ENCODE results near the gene TIMP2. TPM values are rescaled to one million over a fixed set of nuclear protein-coding genes. Genes with fewer than 3 reads are reported as not detected.

Gene TIMP2
- total and polyA plus RNA-seq, 2 experiments from 2014 or later = 10.6 to 22.5 TPM

GRCh38 chr17:78873519-78874340, 51.5 kb downstream of the TIMP2 start:
- Histone ChIP-seq H2AFZ (no peak overlapping the region), H3K9me2 (ENCODE audit: insufficient read depth) (no peaks in the 10 kb centered on the region), H3K79me2 (replicated peaks; ENCODE audit: insufficient read depth) (0 out of 2 replicates have a peak, but pooled peaks cover 4% of the 10 kb centered on the region), H4K20me1 (replicated peaks; ENCODE audit: insufficient read depth) (no peaks in the 10 kb centered on the region; the same call in none of the 2 replicates), H3K4me2 (no peak overlapping the region), H3F3A (replicated peaks; ENCODE audit: low read depth) (no peaks in the 10 kb centered on the region), H3K4me3 (no peak overlapping the region), H3K4me1 (ENCODE audit: insufficient read depth) (no peaks in the 10 kb centered on the region; the same call in 1 of the 2 replicates), H3K27me3 (ENCODE audit: insufficient read depth) (no peaks in the 10 kb centered on the region), H3K36me3 (ENCODE audit: insufficient read depth) (no peaks in the 10 kb centered on the region), H3K27ac (ENCODE audit: low read depth) (no peak overlapping the region)
- peaks cover 8% of the 10 kb centered on the region for H3K4me1 Mint-ChIP-seq
- peaks cover 9% of the 10 kb centered on the region for H3K36me3 Mint-ChIP-seq (ENCODE audit: low read depth)
- no peak overlapping the region for H3K4me3 Mint-ChIP-seq
- H3K27me3 Mint-ChIP-seq (ENCODE audit: insufficient read depth, low read depth, poor library complexity) = peaks cover 12% of the 10 kb centered on the region
- DNase-seq (ENCODE audit: low spot score) (no peak), ATAC-seq (no peak)
- TF ChIP-seq ETS1 (IDR thresholded peaks at IDR 0.05) (no peak), EZH2 (IDR thresholded peaks at IDR 0.05; ENCODE audit: low read depth, unreplicated experiment) (no peak), ZNF462 (CRISPR knock-in tag; IDR thresholded peaks at IDR 0.05) (no peak), REST (IDR thresholded peaks at IDR 0.05; ENCODE audit: unreplicated experiment) (no peak), NANOG (IDR thresholded peaks at IDR 0.05; ENCODE audit: borderline replicate concordance) (no peak), JUNB (IDR thresholded peaks at IDR 0.05; ENCODE audit: unreplicated experiment) (no peak), CTCF (conservative IDR thresholded peaks at IDR 0.05; ENCODE audit: low read depth in 2 of 2) (no peak), EZH2phosphoT487 (IDR thresholded peaks at IDR 0.05; ENCODE audit: unreplicated experiment) (no peak), ZNF114 (CRISPR knock-in tag; IDR thresholded peaks at IDR 0.05) (no peak), STAT1 (IDR thresholded peaks at IDR 0.05; ENCODE audit: unreplicated experiment) (no peak), POLR2AphosphoS5 (IDR thresholded peaks at IDR 0.05; ENCODE audit: low read depth) (no peak), CREB1 (CRISPR knock-in tag; IDR thresholded peaks at IDR 0.05; ENCODE audit: low read depth) (no peak), ZNF331 (CRISPR knock-in tag; IDR thresholded peaks at IDR 0.05; ENCODE audit: low read depth) (no peak)
- no peaks in the 10 kb centered on the region for H3K9me3 Mint-ChIP-seq
- H3K27ac Mint-ChIP-seq = no peak overlapping the region

Measured in GM23338 (cell line).